HG03520 (cell line): ENCODE results near the gene GPR3.

ENCODE experiments used
- ATAC-seq: cut with Tn5 transposase; IDR thresholded peaks from one replicate; pipeline ENCODE4 v1.9.1; 2021; ENCODE audit warnings: mild to moderate bottlenecking, moderate library complexity; ENCODE audit not compliant: unreplicated experiment

Gene GPR3

DNA sequence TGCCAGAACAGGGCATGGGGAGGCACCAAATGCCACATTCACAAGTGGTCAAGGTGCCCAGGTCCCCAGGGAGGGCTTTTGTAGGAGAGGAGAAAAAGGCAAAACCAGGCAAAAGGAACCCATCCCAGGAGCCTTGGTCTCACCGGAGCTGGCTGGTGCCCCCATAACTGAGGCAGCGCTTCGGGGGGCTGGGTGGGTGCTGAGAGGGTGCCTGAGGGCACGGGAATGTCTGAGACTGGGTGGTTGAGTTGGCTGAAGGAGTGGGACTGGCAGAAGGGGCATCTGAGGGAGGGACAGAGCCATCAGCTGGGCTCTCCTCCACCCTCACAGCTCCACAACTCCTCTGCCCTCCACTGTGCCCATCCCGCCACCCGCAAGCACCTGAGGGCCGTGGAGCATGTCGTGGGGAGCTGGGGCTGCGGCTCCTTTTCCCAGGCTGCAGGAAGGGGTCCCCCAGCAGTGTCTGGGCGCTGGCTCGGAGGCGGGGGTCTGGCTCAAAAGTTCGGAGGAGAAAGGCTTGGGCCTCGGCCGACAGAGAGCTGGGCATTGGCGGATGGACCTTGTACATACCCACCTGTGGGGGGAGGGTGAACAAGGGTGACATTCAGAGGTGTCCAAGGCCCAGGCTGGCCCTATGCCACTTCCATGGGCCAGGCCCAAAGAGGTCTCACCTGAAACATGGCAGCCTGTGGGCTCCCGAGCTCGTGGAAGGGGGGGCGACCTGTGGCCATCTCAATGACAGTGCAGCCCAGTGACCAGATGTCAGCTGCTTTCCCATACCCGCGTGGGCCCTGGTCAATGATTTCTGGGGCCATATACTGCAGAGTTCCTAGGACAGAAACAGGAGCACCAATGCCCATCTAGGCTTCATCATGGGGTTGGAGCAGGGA is 34.1 kb upstream of the GPR3 start:
- ATAC-seq: no peak

DNA sequence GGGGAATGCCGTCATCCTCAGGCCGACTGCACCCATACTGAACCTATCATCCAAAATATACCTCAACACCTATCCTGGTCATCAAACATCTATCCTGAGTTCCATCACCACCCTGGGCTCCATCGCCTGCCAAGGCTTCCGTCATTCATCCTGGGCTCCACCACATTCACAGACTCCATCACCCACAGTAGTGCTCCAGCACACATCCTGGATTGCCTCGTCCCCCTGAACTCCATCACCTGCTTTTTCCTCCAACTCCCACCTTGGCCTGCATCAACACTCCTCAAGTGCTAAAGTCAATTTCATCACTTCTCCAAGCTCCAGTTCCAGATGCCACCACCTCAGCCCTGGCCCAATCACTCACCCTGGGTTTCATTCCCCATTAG is 33.5 kb upstream of the GPR3 start:
- no peak for ATAC-seq

DNA sequence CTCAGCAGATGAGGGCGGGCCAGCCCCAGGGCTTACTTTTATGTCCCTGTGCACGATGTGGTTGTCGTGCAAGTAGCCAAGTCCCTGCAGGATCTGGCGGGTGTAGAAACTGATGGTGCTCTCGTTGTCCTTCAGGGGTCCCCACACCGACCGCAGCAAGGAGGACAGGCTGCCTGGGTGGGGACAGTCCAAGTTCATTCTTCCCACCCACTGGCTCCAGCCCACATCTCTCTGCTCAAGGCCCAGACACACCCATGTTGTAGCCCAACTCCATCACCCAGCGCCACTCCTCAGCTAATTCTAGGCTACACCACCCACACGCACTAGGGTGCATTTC is 32.6 kb upstream of the GPR3 start:
- no peak for ATAC-seq

DNA sequence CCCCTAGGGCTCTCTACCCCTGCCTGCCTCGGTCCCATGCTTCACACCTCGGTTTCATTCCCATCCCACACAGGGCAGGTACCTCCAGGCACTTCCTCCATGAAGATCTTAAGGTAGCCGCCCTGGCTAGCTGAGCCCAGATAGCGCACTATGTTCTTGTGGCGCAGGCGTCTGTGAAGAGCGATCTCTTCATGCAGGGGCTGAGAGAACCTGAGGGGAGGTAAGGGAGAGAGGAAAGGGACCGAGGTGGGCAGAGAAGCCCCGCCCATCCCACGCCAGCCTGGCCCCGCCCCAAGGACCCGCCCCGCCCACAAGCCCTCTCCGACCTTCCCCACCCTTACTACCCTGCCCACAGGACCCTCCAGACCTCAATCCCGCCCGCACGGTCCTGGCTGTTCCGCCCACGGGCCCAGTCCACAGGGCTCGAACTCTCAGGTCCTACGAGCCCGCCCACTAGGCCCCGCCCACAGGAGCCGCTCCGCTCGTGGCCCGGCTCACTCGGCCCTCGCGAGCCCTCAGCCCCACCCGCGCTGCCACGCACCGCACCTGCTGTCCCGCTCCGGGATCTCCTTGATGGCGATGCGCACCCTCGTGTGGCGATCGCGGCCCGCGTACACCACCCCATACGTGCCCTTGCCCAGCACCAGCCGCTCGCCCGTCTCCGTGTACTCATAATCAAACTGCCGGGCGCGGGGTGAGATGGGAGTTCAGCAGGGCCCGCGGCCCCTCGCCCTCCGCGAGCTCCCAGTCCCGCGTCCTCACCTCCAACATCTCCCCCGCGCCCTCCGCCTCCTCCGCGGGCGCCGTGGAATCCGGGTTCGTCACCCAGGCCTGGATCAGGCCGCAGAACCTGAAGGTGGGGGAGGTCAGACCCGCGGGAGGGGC is 32.0 kb upstream of the GPR3 start:
- ATAC-seq: no peak

DNA sequence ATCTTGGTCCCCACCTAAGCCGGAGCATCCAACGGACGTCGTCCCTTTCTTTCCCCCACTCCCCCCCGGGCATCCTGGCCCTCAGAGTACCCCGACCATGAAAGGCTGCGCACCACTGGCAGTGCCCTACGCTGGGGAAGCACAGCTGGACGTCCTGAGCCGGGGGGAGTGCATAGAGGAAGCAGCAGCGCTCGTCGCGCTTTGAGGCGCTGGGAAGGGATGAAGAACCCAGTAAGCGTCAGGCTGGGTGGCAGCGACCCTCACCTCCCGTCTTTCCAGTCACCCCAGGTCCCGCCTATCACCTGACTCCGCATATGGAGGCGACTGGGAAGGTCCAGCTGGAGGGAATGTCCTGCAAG is 31.4 kb upstream of the GPR3 start:
- no peak for ATAC-seq

DNA sequence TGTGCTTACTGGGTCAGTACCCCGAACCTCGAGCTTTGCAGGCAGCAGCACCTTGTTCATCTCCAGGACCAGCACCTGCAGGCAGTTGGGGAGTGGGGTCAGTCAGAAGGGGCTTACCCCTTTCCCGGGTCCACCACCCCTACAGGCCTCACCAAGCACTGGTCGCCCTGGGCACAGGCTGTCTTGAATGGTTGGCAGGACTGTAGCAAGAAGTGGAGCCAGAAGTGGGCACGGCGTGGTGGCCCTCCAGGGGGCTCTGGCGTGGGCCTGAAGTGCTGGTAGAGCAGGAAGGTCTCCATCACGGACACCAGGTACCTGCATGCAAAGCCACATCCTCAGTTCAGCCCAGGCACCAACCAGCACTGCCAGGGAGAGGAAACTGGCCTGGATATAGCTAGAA is 30.9 kb upstream of the GPR3 start:
- ATAC-seq: no peak

DNA sequence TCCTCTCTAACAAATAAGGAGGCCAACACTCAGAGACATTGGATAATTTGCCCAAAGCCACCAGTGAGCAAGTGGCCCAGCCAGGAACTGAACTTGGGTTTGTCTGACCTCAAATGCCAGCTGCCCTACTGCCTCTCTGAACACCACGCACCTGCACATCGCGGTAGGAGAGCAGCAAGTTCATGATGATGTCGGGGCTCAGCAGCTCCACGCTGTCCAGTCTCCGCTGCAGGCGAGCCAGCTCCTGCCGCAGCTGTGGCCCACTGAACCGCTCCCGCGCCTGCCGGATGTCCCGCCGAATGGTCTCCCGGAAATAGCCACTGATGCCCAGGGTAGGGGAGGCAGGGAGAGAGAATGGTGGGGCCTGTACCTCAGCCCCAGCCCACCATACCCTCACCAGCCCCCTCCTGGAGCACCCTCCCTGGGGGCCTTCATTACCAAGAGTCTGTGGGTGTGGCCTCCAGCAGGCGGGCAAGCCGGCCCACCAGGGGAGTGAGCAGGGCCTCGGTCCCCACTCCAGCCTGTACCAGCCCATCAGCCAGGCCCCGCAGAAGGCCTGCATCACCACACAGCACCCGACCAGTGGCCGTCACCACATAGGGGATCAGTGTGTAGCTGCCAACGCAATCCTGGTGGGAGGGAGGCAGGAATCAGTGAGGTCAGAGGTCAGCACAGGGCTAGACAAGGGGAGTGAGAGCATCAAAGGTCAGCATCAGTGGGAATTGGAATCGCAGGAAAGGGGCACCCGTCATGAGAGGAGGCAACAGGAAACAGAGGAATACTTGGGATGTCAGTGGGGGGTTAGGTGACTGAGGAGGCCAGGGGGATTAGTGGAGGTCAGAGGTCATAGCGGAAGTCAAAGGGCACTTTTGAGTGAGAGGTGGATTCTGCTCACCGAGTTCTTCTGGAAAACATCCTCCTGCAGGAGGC is 28.4 kb upstream of the GPR3 start:
- no peak for ATAC-seq

DNA sequence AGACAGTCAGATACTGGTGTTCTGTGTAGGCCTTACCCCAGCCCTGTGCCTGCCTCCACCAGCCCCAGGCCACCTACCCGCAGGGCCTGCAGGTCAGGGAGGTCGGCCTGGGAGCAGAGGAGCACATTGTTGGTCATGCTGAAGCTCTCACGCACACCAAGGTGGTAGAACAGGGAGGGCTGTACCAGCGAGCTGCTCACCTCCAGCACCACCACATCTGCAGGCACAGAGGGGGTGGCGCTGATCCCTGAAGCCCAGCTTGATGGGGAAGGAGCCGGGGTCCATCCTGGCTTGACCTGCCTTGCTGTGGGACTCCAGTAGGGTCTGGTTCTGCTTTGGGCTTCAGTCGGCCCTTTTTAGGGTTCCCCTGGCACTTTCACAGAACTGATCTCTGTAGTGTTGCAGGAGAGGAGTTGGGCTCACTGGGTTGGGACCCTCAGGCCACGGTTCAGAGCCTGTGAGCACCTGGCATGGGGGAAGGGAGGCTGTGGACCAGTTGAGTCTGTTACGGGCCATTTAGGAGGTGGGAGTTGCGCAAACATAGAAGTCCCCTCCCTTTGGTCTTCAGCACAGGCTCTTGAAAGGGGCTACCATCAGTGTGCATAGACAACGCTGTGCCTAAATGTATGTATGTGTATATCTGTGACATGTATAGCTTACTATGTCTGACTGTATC is 27.6 kb upstream of the GPR3 start:
- ATAC-seq: no peak

DNA sequence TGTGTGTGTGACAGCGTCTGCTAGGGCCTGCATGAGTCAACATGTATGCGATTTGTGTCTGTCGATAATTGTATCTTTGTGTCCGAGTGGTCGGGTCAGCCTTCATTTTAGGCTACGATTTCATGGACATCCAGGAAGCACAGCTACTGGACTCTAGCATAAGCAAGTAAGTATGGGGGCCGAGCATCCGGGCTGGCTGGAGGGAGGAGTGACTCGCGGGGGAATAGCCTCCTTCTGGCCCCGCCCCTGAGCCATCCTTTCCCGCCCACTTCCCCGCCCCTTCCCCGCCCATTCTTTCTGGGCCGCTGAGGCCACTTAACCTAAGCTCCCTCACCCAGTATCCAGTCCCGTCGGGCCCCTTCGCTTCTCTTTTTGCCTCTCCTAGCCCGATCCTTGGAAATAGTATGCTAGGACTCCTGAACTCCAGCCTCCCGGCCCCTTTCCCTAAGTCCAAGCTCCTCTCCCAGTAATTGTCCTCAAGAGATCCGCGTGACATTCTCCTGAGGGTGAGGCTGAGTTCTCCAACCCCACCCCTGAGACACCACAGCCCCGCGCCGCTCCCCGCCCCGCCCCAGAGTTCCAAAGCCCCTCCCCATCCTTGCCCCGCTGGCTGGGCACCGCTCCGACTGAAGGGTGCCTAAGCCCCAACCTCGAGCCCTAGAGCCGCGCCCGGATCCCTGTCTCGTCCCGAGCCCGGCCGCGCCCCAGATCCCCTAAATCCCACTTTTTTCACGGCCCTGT is 26.9 kb upstream of the GPR3 start:
- ATAC-seq: no peak

DNA sequence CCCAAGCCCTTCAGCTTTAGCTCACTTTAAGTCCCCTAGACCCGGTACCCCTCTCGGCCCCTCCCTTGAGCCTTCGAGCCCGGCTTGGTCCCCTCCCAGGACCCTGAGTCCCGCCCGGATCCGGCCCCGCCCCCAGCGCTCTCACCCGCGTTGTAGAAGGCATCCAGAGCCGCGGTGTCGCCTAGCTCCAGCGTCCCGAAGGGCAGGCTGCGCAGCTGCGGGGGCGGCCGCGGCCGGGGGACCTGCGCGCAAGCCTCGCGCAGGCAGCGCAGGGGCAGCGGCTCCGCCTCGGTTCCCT is 26.4 kb upstream of the GPR3 start:
- no peak for ATAC-seq

DNA sequence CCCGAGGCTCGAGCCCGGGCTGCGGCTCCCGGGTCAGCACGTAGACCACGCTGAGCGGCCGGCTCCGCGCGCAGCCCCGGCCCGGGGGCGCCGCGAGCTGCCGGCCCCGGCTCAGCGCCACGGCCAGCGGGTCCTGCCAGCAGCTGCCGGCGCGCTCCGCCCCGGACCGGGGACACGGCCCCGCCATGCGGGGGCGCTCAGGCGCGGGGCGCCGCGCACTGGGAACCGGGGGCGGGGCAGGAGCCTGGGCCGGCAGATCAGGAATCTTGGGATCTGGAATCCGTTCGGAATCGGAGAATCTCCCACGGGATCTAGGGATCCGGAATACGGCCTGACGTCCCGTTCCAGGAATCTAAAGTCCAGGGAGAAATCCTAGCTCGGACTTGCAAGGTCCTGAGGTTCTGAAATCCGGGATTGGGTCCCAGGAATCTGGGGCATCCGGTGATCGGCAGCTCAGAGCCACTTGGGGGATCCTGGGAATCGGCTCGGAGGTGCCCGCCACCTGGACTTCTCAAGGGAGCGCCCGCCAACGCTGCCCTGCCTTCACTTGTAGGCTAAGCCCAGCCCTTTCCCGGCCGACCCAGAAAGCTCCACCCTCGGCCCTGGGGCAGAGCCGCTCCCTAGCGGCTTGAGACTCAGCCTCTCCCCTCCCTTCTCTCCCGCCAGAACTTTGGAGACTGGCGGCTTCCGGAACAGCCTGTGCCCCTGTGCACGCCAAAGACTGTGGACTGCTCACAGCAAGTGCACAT is 25.8 kb upstream of the GPR3 start, which contains the start of gene MAP3K6:
TSS of gene MAP3K6 (minus strand) at position 551 of the 749 bp plus-strand sequence. CDS start at position 187, 364 bp downstream.
- ATAC-seq: no peak

DNA sequence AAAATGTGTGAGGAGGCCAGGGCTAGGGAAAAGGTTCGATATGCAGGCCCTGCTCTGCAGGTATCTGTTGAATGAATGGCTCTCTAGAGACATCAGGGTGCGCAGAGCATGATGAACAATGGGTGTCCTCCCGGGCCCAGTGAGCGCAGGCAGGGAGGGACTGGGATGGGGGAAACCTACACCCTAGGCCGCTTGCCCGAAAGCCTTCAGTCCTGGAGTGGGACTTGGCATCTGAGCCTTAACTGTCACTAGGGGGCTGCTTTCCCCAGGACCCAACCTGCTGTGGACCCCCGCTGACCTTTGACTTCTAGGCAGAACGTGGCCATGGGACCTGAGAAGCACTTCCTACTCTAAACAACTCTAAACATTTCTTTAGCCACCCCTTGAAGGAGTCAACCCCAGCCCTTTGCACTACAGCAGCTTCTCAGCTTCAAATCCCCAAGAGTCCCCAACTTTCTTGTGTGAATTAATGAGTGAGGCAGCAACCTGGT is 25.2 kb upstream of the GPR3 start:
- ATAC-seq: no peak

DNA sequence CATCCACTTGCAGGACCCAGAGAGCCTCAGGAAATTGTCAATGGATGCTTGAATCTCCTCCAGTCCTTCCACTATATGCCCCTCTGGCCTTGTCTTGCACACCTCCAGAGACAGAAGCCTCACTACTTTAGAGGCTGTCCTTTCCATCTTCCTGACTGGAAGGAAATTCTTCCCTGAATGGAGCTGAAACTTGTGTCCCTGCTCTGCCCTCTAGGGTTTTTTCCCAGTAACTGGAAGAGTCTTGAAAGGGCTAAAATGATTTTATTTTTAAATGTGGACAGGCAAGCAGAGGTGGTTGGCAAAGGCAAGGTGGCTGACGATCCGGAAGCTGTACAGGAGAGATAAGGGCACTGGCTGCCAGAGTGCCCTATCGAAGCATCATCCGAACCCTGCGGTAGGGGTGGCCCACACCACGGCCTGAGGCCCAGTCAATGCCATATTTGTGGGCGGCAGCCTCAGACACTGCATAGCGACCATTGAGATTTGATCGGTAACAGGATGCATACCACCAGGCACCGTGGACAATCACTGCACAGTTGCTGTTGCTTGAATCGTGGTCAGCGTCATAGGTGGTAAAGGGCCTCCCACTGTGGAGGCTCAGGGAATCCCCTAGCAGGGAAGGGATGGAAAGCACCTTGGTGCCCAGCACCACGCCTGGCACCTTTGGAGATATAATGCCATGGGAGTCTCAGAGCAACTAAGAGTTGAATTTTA is 23.4 kb upstream of the GPR3 start:
- no peak for ATAC-seq

DNA sequence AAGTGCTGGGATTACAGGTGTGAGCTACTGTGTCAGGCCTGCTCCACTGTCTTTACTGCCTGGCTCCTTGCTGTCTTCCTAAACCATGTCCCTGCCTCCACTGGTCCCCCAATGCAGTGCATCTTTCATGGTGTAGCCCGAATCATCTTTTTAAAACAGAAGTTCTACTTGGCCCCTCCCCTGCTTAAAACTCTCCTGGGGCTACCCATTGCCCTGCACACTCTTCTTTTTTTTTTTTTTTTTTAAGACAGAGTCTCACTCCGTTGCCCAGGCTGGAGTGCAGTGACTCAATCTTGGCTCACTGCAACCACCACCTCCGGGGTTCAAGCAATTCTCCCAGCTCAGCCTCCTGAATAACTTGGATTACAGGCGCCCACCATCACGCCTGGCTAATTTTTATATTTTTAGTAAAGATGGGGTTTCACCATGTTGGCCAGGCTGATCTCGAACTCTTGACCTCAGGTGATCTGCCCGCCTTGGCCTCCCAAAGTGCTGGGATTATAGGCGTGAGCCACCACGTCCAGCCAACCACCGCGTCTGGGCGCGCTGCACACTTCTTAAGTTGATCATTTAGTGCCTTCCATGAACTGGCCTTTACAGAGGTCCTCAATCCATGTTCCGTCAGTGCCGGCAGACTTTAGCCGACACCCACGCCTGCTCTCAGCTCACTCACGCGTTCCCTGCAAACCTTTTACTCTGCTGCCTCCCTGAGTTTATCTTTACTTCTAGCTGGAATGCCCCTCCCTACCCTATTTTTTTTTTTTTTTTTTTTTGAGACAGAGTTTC is 20.2 kb upstream of the GPR3 start:
- ATAC-seq: no peak

DNA sequence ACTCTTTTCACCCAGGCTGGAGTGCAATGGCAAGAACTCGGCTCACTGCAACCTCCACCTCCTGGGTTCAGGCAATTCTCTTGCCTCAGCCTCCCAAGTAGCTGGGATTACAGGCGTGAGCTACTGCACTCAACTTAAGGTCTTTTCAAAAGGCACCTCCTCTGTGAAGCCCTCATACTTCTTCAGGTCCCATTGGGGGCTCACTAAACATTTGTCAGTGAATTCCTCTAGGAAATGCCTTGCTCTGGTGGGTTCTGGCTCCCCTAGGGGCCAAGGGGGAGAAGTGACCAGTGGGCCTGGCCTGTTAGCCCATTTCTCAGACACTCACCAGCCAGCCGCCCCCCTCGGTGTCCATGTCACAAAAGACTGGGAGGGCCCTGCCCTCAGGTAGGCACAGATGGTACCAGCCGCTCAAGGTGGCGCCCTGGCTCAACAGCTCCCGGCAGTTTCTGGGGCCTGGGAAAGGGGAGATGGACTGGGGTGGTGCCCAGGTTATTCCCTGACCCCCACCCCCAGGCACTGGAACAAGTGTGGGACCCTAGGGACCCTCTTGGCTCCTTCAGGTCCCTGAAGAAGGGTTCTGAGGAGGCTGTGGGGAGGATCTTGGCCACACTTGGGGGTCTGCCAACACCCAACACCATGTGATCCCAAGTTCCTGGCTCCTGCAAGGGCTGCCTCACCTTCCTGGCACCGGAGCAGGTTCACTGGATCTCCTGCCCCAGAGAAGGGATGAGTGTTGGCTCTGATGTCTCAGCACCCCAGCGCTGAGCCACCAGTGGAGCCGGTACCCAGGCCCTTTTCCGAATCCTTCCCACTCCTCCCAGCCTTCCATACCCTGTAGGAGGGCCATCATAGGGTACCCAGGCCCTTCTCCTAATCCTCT is 19.4 kb upstream of the GPR3 start:
- ATAC-seq: no peak

DNA sequence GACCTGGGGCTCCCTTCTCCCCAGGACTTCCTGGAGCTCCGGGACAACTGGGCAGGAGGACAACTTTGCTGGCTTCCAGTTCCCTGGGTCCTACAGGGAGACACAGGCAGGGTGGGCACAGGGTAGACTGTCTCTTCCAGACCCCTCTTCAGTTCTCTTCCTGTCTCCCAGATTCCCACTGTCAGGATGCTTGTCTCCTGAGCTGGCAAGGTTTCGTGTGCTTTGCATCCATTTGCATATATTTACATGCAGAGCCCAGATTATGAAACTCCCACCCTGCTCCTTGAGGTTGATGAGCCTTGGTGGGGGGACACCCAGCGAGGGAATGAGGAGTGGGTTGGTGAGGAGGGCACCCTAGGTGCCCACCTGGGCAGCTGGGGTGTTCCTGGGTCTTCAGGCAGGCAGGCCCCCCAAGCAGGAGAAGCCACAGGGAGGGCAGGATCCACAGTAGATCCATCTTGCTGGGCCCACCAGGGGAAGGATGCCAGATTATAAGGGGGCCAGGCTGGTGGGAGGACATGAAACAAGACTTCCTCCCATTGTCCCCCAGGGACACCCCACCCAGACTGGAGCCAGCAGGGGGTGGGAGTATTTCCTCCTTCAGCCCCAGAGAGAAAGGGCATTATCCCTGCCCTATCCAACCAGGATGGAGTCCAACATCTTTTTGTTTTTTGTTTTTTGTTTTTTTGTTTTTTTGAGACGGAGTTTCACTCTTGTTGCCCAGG is 17.9 kb upstream of the GPR3 start, which contains the start of gene FCN3:
TSS of gene FCN3 (minus strand) at position 463 of the 725 bp plus-strand sequence. CDS start at position 457, 6 bp downstream.
- ATAC-seq: no peak
